Ectodermal cell (in vitro differentiated cells): Measurements from ENCODE around the gene RAG1.

ENCODE experiments used
- H3K27ac ChIP-seq: 2 replicates; pipeline ENCODE4 v1.7.0; 2013; ENCODE audit warnings: mild to moderate bottlenecking, low read depth, low read length; ENCODE audit not compliant: insufficient read depth, poor library complexity, severe bottlenecking
- H3K27me3 ChIP-seq: 2 replicates; pipeline ENCODE4 v1.7.0; 2013; ENCODE audit warnings: mild to moderate bottlenecking, low read length; ENCODE audit not compliant: insufficient read depth, control insufficient read depth, poor library complexity, severe bottlenecking
- H3K36me3 ChIP-seq: one replicate; pipeline ENCODE4 v1.7.0; 2013; ENCODE audit warnings: low read length; ENCODE audit not compliant: control insufficient read depth, insufficient read depth
- H3K4me1 ChIP-seq: one replicate; pipeline ENCODE4 v1.7.0; 2013; ENCODE audit warnings: low read length; ENCODE audit not compliant: control insufficient read depth, insufficient read depth
- H3K4me3 ChIP-seq: 2 replicates; pipeline ENCODE4 v1.7.0; 2013; ENCODE audit warnings: low read depth, low read length, control low read depth; ENCODE audit not compliant: insufficient read depth
- H3K9me3 ChIP-seq: 2 replicates; pipeline ENCODE4 v1.7.0; 2013; ENCODE audit warnings: mild to moderate bottlenecking, low read length, moderate library complexity; ENCODE audit not compliant: control insufficient read depth
- WGBS, 2 experiments: methylation state at CpG; one replicate each; pipeline ENCODE4 v1.1.7; 2013; ENCODE audit warnings: missing lambda C conversion rate in 2 of 2; 5-methylcytosine and 5-hydroxymethylcytosine counted together

Gene RAG1

DNA sequence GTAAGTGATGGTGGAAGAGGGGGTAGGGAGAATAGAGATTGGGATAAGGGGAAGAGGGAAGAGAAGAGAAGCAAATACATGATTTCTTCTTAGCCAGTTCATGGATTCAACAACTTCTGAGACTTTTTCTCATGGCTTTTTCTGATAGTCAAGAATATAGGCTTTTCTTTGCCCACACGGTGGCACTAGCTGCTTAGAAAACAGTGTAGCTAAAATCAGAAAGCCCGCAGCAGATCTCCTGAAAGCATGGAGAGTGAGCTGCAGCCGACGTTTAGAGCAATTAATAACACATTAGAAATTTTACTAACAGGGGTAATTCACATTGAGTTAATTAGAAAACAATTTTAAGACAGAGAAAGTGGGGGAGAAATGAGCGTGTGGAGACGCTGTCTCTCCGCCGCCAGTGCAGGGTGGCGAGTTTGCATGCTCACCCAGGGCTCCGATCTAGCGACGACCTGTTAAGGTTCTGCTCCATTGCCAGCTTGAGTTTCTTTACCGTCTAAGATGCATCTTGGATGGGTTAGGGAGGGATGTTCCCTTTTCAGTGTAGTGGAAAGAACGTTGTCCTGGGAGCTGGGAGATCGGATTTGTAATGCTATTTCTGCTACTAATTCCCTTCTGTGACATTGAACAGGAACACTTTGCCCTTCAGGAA is 3.3 kb upstream of the RAG1 start:
- peaks cover 6% of the 10 kb centered on the region for H3K27me3 ChIP-seq
- 48 to 52% methylated on average over 13 to 15 of the region's 15 CpGs for WGBS, 2 experiments
- H3K4me1 ChIP-seq: no peaks in the 10 kb centered on the region
- no peak overlapping the region for H3K4me3 ChIP-seq
- H3K36me3 ChIP-seq: no peaks in the 10 kb centered on the region
- H3K27ac ChIP-seq: no peak overlapping the region
- no peaks in the 10 kb centered on the region for H3K9me3 ChIP-seq

DNA sequence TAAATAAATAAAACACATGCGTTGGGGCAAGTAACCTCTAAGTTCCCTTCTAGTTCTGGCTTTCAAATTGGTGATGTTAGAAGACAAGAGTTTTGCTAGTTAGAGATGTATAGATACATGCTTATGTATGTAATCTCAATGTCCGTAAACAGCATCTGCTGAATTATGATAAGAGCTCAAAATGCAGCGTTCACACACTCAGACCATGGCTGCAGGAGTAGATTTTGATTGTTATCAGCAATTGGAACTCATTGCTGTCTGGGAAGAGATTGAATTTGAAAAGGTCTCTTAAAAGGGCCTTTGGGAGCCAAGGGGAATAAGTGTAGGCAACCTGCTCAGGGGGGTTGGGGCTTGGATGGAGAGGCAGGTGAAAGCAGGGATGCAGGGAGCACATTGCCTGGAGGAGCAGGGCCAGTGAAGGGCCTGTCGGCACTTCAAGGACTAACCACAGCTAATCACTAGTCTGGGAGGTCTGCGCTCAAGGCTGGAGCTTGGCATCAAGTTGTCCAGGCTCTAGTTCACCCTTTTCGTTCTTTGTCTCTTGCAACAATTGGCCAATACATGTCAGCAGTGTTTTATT is 2.7 kb upstream of the RAG1 start:
- Histone ChIP-seq H3K27me3 (peaks cover 6% of the 10 kb centered on the region), H3K4me1 (no peaks in the 10 kb centered on the region), H3K9me3 (no peaks in the 10 kb centered on the region), H3K27ac (no peak overlapping the region), H3K36me3 (no peaks in the 10 kb centered on the region), H3K4me3 (no peak overlapping the region)
- 93 to 94% methylated on average over 6 of the region's 6 CpGs for WGBS, 2 experiments

DNA sequence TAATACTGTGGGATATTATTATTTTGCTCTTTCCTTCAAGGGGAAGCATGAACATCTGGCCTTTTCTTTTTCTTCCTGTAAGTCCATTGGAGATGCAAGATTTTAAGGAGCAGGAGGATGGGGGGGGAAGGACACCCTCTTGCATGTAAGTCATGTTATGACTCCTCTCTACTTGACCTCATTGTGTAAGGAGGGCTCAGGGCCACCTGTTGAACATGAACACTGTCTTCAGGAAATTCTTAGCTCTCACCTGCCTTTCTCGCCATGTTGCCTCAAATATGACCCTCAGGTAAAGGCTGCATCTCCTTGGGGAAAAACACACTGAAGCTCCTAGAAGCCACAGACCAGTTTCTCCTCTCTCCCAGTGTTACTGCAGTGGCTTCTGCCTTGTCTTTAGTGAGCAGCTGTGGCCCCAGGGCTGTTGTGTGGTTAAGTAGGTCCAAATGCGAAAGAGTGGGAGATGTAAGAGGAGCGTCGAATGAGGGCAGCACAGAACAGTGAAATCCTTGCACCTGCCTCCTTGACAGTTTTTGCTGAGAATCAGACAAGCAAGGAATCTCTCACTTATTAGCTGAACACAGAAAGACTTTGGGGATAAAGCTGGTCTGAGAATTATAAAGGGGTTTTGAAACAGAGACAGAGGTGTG is 1.3 kb upstream of the RAG1 start:
- 84 to 92% methylated on average over 4 of the region's 4 CpGs for WGBS, 2 experiments
- H3K4me1 ChIP-seq: no peaks in the 10 kb centered on the region

DNA sequence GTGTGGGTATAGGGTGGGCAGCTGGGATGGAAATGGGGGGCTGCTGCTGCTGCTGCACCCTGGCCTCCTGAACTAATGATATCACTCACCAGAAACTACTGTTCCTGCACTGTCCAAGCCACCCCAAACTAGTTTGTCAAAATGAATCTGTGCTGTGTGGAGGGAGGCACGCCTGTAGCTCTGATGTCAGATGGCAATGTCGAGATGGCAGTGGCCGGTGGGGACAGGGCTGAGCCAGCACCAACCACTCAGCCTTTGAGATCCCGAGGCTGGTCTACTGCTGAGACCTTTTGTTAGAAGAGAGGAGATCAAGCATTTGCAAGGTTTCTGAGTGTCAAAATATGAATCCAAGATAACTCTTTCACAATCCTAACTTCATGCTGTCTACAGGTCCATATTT is 1.3 kb downstream of the RAG1 start:
- Histone ChIP-seq H3K27ac (no peak overlapping the region), H3K27me3 (peaks cover 6% of the 10 kb centered on the region), H3K9me3 (no peaks in the 10 kb centered on the region), H3K4me1 (no peaks in the 10 kb centered on the region), H3K4me3 (no peak overlapping the region), H3K36me3 (no peaks in the 10 kb centered on the region)
- WGBS, 2 experiments: 87 to 88% methylated on average over 4 of the region's 4 CpGs

More for the DNA sequence above, 1.3 kb upstream of the RAG1 start:
- Histone ChIP-seq H3K27me3 (peaks cover 6% of the 10 kb centered on the region), H3K9me3 (no peaks in the 10 kb centered on the region), H3K36me3 (no peaks in the 10 kb centered on the region), H3K27ac (no peak overlapping the region), H3K4me3 (no peak overlapping the region)

DNA sequence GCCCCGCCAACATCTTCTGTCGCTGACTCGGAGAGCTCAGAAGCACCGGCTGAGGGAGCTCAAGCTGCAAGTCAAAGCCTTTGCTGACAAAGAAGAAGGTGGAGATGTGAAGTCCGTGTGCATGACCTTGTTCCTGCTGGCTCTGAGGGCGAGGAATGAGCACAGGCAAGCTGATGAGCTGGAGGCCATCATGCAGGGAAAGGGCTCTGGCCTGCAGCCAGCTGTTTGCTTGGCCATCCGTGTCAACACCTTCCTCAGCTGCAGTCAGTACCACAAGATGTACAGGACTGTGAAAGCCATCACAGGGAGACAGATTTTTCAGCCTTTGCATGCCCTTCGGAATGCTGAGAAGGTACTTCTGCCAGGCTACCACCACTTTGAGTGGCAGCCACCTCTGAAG is 6.7 kb downstream of the RAG1 start:
- no peak overlapping the region for H3K4me3 ChIP-seq
- no peaks in the 10 kb centered on the region for H3K9me3 ChIP-seq
- no peaks in the 10 kb centered on the region for H3K36me3 ChIP-seq
- H3K27me3 ChIP-seq: no peaks in the 10 kb centered on the region
- 92% methylated on average over 8 of the region's 8 CpGs for WGBS, 2 experiments
- H3K4me1 ChIP-seq: no peaks in the 10 kb centered on the region
- H3K27ac ChIP-seq: no peak overlapping the region

DNA sequence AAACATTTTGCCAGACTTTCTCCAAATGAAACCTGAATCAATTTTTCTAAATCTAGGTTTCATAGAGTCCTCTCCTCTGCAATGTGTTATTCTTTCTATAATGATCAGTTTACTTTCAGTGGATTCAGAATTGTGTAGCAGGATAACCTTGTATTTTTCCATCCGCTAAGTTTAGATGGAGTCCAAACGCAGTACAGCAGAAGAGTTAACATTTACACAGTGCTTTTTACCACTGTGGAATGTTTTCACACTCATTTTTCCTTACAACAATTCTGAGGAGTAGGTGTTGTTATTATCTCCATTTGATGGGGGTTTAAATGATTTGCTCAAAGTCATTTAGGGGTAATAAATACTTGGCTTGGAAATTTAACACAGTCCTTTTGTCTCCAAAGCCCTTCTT is 9.6 kb downstream of the RAG1 start:
- Histone ChIP-seq H3K9me3 (peaks cover 1% of the 10 kb centered on the region), H3K27ac (no peak overlapping the region), H3K4me3 (no peak overlapping the region), H3K36me3 (no peaks in the 10 kb centered on the region), H3K4me1 (no peaks in the 10 kb centered on the region), H3K27me3 (no peaks in the 10 kb centered on the region)
- WGBS, 2 experiments: 97 to 100% methylated on average over 2 of the region's 2 CpGs

DNA sequence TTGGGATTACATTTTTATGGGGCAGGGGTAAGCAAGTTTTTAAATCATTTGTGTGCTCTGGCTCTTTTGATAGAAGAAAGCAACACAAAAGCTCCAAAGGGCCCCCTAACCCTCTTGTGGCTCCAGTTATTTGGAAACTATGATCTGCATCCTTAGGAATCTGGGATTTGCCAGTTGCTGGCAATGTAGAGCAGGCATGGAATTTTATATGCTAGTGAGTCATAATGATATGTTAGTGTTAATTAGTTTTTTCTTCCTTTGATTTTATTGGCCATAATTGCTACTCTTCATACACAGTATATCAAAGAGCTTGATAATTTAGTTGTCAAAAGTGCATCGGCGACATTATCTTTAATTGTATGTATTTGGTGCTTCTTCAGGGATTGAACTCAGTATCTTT is 10.1 kb downstream of the RAG1 start:
- Histone ChIP-seq H3K27ac (no peak overlapping the region), H3K27me3 (no peaks in the 10 kb centered on the region), H3K4me1 (no peaks in the 10 kb centered on the region), H3K4me3 (no peak overlapping the region), H3K36me3 (no peaks in the 10 kb centered on the region), H3K9me3 (peaks cover 2% of the 10 kb centered on the region)
- no CpG with 5 or more reads among the region's 2 CpGs for WGBS, 2 experiments

DNA sequence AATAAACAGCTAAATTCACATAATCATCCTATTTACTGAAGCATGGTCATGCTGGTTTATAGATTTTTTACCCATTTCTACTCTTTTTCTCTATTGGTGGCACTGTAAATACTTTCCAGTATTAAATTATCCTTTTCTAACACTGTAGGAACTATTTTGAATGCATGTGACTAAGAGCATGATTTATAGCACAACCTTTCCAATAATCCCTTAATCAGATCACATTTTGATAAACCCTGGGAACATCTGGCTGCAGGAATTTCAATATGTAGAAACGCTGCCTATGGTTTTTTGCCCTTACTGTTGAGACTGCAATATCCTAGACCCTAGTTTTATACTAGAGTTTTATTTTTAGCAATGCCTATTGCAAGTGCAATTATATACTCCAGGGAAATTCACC is 10.7 kb downstream of the RAG1 start:
- peaks cover 2% of the 10 kb centered on the region for H3K9me3 ChIP-seq
- H3K4me1 ChIP-seq: no peaks in the 10 kb centered on the region
- H3K4me3 ChIP-seq: no peak overlapping the region
- no peaks in the 10 kb centered on the region for H3K36me3 ChIP-seq
- H3K27me3 ChIP-seq: no peaks in the 10 kb centered on the region
- WGBS, 2 experiments: 95 to 100% methylated on average over 1 of the region's 1 CpG
- no peak overlapping the region for H3K27ac ChIP-seq

DNA sequence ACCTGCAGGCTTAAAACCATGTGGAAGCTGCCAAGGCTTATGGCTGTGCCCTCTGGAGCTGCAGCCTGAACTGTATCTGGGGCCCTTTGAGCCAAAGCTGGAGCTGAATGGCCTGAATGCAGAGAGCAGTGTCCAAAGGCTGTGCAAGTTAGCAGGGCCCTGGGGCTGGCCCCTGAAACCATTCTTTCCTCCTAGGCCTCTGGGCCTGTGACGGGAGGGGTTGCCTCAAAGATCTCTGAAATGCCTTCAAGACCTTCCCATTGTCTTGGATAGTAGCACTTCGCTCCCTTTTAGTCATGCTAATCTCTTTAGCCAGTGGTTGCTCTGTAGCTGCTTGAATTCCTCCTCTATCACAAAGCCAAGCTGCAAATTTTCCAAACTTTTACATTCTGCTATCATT is 13.7 kb downstream of the RAG1 start:
- Histone ChIP-seq H3K4me3 (no peak overlapping the region), H3K4me1 (no peaks in the 10 kb centered on the region), H3K27me3 (peaks cover 5% of the 10 kb centered on the region), H3K9me3 (peaks cover 2% of the 10 kb centered on the region), H3K27ac (no peak overlapping the region), H3K36me3 (no peaks in the 10 kb centered on the region)
- WGBS, 2 experiments: 74 to 84% methylated on average over 2 of the region's 2 CpGs

DNA sequence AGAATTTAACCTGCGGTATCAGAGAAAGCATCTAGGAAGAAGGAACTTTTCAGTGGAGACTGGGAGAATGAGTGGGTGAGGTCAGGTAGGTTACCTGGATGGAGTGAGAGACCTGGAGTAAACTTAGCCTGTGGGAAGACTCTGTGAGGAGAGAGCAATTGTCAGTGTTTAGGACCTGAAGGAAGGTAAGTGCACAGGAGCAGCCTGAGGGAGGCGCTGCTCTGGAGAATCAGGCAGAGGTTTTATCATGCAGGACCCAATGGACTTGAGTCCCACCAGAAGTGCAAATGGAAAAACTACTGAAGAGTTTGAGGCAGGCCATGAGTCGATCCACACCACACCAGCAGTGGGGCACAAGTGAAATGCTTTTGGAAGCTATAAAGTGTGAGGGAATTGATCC is 15.9 kb downstream of the RAG1 start:
- 73 to 77% methylated on average over 3 of the region's 3 CpGs for WGBS, 2 experiments
- Histone ChIP-seq H3K9me3 (peaks cover 2% of the 10 kb centered on the region), H3K27me3 (peaks cover 25% of the 10 kb centered on the region), H3K4me1 (no peaks in the 10 kb centered on the region), H3K4me3 (no peak overlapping the region), H3K36me3 (no peaks in the 10 kb centered on the region), H3K27ac (no peak overlapping the region)
